GM21423 (cell line): Measurements from ENCODE around the gene MROH9.
"Not testable (repeated sequence)": the region's sequence is repeated elsewhere in the genome, so short reads cannot be mapped to it uniquely, and the experiment has no call there.

Experiments
- ATAC-seq: cut with Tn5 transposase; IDR thresholded peaks from one replicate; pipeline ENCODE4 v1.9.1; 2021; ENCODE audit warnings: mild to moderate bottlenecking, moderate library complexity; ENCODE audit not compliant: unreplicated experiment

The MROH9 gene, protein sequence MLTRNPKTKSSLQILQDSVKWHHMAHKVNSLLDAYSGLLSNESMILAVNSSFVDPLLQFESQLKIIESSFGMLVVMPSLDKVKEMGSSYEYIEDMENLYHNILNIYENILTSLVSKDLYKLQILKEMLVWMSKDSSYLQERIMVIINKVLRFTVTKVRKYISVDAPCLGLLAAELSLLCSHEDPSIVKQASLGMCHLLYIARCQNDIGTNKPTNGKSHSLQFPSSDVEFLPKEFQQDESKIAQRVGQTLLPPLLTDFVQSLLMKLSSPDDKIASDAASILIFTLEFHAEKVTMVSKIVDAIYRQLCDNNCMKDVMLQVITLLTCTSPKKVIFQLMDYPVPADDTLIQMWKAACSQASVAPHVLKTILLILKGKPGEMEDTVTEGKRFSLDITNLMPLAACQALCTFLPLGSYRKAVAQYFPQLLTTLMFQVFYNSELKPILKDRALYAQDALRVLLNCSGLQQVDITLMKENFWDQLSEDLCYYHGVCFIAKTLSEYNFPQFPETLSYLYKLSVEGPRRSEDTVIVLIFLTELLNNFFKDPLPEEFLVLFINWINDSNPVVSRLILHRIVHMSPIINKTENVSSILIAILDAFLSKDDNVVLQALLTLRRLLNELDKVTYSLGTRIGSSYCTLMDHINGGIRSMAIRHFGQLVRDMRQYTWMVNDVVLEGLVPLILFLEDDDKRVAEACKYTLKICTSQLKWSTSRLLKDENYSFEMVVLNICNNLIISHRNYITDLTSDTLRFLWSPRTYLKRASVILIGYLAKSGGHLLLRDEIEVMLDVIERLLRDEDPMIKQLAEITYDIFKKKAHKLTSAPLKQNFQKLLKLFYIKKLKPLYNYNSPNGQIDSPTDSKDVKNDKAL

DNA sequence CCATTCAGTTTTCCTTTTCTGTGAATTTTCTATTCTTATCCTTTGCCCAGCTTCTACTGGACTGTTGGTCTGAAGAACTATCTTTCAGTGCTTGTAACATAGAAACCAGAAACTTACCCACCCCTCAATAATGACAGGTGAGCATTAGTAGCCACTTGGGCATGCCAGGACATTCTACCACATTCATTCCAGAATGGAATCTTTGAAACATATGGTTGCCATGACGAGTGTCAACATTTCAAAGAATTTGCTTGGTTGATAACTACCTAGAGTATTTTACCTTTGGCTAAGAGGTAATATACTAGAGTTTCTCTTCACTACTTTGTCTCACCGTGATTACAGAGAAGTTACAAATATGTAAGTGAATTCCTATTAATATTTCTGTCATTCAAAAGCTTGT is at the start of gene MROH9:
Gene MROH9, plus strand, starts transcription at position 304 of the 400 bp plus-strand sequence. CDS start 10,023 bp downstream, outside the sequence.
- no peak for ATAC-seq

DNA sequence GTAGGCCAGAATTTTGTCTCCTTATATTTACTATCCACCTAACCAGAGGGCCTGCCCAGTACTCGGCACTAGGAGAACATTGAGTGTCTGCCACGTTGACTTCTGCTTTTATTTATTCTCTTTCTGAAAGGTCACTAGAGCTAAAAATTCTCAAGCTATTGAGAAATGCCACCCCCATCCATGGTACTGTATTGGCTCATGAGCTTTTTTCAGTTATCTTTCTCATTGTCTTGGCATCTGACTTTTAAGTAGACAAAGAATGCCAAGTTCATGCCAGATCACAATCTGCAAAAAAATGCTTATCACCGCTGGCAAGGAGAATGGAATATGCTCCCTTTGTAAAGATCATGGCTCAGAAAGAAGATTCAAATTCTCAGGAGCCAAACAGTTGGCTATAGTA is 49.8 kb upstream of the MROH9 start:
- ATAC-seq = no peak

DNA sequence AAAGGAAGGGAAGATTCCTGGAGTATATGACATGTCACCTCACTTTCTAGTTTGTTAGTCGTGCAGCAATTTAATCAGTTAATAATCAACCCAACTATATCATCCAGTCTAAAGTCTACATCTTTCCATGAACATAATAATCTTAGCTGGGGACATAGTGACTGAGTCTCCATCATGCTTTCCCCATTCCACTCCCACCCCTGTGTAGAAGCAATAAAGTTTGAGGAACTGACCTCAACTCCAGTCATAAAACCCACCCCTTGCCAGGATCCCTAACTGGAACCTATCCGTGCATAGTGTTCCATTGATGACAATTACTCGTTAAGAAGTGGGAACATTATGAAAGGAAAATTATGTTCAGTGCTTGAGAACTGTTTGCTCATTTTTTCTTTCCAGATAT is 48.9 kb upstream of the MROH9 start:
- ATAC-seq = no peak

DNA sequence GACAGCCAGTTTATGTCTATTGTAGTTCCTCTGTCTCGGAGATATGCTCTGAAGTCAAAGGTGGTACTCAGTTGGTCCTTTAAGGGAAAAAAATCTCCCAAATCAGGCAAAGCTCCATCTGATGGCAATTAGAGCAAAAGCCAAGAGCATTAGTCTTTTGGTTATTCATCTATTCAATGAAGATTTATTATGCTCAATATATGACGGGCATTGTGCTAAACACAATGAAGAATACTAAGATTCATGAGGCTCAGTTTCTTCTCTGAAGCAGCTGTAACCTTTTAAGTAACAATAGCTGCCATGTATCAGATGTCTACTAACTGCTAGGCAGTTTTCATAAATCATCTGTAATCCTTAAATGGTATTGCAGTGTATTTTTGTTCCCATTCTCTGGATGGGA is 47.6 kb upstream of the MROH9 start:
- ATAC-seq = no peak

DNA sequence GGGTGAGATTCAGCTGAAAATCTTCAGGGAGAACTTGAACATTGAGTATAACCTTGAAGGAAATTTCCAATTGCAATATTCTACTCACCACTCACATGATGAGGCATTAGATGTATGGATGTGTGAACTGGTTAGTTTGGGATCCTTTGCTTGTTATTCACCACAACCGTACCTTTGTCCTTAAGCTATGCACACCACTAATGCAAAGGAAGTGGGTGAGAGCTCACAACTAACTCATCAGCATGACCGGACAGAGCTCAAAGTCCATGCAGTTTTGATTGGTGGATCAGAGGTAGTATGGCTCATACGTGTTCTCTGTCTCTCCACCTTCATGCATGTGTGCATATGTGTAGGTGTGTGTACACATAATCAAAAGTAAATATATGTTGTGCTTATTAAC is 43.5 kb upstream of the MROH9 start:
- ATAC-seq = no peak

DNA sequence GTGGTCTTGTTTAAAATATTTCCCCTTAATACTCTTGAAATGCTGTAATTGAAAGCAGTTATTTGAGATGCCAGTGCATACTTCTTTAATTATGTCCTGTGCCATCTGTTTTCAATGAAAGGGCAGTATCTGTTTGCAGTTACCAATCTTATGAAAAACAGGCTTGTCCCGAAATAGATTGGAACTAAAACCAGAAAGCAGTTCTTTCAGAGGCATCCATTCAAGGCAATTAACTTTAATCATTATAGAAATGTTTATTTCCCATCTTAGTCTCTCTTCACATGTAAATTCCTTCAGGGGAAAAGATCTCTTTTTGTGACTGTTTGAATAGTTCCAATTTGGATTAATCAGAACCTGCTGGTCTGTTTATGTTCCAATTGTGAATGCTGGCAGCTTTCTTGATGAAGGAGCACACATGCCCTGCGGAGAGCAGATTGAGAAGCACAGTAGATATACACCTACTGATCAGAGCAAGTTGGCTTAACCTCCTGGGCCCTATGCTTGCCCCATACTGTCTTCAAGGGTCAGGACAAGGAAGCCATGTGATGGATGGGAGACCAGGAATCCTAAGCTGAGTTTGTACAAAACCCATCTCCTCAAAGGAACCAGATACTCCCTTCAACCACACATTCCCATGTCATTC is 41.6 kb upstream of the MROH9 start:
- no peak for ATAC-seq

DNA sequence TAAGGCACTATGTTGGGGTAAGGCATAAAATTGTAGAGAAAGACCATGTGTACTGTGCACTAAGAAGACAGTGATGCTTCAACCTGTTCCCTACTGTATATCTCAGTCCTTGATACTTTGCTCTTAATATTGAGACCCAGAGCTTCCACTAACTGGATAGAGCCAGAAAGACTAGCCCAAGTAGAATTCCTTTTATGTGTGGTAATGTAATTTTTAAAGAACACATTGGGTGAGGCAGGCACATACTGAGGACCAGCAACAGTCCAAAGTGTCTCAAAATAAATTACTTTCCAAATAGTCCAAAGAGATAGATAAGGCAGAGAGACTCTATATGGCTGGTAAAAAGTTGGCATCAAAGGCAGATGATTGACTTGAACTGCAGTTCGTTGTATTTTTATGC is 31.4 kb upstream of the MROH9 start:
- no peak for ATAC-seq

DNA sequence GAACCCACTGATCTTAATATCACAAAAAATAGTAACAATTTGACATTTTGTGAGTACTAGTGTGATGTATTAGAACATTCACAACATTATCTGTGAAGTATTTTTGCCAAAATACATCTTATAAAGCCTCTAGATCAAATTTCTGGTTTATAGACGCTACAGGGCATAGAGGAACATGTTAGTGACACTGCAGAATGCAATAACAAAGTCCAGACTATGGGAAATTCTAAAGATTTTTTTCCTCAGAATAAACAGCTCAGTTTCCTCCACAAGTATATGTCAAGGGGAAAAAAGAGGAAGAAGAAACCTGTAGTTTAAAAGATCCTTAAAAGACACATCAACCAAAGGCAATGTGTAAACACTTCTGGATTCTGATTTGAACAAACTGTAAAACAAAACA is 26.4 kb upstream of the MROH9 start:
- no peak for ATAC-seq

DNA sequence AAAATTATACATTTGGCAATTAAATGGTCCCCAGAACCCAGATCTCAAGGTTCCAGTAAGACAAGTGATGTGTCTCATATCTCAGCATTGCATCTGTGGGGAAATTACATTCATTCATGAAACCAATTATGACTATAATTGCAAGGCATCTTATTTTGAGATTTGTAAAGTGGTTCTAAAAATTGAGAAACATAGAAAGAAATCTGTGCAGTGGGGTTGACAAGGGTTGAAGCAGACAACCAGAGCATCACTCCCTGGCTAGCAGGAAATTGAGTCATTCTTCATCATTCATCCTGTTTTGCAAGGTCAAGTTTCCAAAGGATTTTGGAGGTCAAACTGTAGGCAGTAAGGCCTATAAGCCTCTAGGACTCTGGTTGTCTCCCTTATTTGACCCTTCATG is 25.1 kb upstream of the MROH9 start:
- ATAC-seq = no peak

DNA sequence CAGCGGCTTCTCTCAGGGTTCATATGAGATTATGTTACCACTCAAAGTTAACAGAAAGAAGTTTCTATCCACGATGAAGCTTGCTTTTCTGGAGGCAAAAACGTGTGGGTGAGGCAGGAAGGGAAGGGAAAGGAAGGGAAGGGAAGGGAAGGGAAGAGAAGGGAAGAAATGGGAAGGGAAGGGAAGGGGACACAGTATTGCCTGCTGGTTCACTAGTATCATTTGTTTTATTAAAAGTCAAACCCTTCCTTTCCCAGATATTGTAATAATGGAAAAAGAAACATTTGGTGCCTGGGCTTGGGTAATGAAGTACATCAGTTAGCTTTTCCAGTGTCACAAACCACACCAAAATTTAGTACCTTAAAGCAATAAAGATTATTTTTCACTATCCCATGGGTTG is 18.0 kb upstream of the MROH9 start:
- no peak for ATAC-seq

DNA sequence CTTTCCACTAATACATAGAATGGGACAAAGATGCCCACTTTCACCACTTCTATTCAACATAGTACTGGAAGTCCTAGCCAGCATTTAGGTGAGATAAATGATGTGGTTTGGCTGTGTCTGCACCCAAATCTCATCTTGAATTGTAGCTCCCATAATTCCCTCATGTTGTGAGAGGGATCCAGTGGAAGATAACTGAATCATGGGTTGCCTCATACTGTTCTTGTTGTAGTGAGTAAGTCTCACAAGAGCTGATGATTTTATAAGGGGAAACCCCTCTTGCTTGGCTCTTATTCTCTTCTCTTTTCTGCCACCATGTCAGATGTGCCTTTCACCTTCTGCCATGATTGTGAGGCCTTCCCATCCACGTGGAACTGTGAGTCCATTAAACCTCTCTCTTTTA is 10.7 kb upstream of the MROH9 start:
- not testable (repeated sequence) for ATAC-seq

DNA sequence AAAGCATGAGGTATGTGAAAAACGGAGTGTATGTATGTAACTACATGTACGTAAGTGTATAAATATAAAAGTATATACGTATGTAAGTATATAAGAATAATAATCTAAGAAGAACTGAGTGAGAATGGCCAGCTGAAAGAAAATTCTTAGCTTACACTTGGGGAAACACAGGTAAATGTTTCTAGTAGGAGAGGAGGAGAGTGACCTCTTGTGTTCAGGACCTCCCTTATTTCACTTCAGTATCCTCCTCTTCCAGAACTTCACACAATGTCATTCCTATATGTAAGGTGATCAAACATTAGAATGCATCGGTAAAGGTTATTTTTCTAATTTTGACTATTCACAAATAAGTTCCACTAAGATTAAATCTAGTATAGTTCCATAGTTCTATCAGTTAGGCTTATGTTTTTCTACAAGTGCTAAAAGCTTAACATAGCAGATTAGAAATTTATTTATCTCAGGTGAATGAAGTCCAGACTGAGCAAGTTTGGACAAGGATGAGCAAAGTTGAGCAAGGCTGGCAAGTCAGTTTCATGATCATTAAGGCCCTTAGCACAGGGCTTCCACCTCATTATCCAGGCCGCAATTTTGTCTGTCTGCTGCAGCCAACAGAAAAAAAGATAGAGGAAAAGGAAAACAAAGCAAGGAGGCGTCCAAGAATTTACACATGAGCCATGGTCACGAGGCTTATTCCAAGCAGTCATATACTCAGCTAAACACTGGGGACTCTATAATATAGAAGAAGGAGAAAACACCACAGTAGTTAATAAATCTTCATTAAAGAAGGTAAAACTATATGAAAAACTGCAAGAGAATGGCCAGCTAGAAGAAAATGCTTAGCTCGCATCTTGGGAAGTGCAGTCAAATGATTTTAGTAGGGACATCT is 7.1 kb upstream of the MROH9 start:
- ATAC-seq = no peak

DNA sequence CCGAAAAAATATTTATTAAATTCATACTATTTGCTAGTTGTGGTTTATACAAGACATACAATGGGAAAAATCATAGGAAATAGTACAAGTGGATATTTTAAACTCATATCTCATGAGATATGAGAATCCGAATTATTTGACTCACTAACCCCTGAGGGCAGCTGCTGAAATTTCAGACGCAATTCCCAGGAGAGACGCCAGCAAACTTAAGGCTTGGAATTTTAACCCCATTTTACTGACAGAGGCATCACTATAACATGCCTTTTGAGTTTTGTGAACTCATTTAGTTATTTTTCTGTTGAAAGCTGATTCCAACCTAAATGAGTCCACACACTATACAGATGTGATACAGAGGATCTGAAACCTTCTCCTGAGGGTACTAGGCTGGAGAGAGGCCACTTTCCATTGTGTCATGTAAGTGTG is 5.9 kb upstream of the MROH9 start:
- ATAC-seq = no peak

DNA sequence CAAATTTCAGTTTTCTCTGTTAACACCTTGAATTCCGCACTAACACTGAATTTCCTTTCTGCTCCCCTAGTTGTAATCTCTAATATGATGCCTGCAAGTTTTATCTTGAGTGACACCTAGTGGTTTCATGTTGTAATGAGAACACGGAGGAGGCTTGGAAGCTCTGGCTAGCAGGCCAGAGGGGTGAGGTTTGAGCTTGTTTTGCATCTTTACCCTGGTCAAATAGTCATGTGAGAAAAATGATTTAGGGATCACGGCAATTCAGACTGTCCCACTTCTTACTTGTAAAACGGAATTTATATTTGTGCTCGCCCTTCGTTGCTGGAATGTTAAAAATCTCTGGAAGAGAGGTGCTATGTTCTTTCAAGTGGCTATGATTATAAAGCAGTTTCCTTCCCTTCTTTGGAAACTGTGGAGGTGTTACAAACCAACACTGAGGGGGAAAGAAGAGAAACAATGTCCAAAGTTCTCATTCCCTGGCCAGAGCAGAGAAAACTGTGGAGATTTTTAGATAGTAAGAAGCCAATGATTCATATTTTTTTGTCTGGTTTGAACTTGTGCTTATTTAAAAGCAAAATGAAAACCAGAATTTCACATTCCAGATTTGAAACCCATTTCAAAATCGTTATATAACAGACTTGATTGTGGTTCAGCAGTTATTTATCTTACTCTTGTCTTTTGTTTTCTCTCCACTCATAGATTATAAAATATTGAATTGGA is 5.3 kb upstream of the MROH9 start:
- peak; percentile 94 for ATAC-seq

DNA sequence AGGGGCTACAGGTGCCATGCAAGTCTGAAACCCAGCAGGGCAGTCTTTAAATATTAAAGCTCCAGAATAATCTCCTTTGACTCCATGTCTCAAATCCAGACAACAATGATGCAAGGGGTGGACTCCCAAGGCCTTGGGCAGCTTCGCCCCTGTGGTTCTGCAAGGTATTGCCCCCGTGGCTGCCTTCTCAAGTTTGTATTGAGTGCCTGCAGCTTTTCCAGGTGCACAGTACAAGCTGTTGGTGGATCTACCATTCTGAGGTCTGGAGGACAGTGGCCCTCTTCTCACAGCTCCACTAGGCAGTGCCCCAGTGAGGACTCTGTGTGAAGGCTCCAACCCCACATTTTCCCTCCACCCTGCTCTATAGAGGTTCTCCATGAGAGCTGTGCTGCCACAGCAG is 3.7 kb upstream of the MROH9 start:
- no peak for ATAC-seq

DNA sequence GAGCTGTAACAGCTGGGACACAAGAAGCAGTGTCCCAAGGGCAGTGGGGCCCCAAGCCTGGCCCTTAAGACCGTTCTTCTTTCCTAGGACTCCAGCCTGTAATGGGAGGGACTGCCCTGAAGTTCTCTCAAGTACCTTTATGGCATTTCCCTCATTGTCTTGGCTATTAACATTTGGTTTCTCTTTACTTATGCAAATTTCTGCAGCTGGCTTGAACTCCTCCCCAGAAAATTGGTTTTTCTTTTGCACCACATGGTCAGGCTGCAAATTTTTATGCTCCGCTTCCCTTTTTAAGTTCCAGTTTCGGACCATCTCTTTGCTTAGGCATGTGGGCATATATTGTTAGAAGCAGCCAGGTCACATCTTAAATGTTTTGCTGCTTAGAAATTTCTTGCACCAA is 3.1 kb upstream of the MROH9 start:
- no peak for ATAC-seq

DNA sequence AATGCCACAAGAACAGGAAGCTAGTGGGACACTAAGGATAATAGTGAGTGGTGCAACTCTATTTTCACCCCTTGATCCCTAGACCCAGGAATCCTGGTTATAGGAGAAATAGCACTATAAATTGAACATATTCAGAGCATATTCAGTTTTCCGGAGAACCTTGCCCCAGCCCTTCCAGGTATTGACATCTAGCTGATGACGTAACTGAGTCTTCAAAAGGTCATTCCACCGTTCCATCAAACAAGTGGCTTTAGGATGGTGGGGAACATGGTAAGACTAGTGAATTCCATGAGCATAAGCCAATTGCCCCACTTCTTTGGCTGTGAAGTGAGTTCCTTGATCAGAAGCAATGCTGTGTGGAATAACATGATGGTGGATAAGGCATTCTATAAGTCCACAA is 2.9 kb downstream of the MROH9 start:
- ATAC-seq = no peak

DNA sequence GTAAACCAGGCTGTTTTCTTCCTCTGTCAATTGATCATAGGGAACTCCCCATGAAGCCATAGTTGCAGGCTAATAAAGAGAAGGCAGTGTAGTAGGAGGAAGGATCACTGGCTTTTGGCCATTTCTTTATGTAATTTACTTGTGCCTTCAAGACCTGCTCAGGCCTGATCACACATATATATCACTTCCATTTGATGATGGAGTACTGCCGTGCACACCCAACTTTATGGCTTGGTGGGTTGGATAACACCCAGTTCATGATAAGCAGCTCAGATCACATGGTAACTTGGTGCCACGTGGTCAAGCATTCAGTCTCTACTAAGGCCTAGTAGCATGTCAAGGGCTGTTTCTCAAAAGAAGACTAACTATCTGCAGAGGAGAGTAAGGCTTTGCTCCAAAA is 4.1 kb downstream of the MROH9 start:
- no peak for ATAC-seq

DNA sequence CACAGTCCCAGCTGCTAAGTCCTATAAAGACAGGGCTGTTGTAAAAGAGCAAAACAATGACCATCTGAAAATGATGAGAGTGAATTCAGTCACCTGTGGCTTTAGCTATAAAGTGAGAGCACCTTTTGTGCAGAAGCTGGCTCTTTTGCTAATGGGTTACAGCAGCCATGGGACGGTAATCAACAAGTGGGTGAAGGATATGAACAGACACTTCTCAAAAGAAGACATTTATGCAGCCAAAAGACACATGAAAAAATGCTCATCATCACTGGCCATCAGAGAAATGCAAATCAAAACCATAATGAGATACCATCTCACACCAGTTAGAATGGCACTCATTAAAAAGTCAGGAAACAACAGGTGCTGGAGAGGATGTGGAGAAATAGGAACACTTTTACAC is 16.4 kb downstream of the MROH9 start:
- not testable (repeated sequence) for ATAC-seq

DNA sequence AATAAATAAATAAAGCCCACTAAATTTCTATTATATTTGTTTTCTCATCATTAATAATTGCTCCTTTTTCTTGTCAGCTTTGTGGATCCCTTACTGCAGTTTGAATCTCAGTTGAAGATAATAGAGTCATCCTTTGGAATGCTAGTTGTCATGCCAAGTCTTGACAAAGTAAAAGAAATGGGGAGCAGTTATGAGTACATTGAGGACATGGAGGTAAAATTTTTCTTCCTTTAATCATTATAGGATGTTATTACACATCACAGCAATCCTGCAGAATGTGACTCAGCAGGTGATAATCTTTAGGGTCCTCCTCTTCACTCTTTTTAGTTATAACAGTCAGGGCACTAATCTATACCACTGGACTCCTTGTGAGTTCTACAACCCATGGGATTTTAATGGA is 24.1 kb downstream of the MROH9 start:
- ATAC-seq = no peak
